Naive thymus-derived CD4-positive, alpha-beta T cell (primary cell): ENCODE results near the gene C22orf42. TPM values are rescaled to one million over a fixed set of nuclear protein-coding genes. Genes with fewer than 3 reads are reported as not detected.
A peak's percentile ranks its signal among the peaks of the same experiment; 100 is the strongest.

Experiments used
- ATAC-seq: fragments of 150-1000 bp; cut with Tn5 transposase; 2 replicates; pipeline ENCODE4 v1.10.0; 2021; ENCODE audit warnings: mild to moderate bottlenecking, moderate library complexity
- CTCF ChIA-PET: fragments of 350-600 bp; sonication (Branson Sonifier 250); formaldehyde crosslinking; loops from one replicate; lab custom pipeline; 2021; ENCODE audit warnings: antibody characterized with exemption; lab: Charles Lee
- POLR2A ChIA-PET: fragments of 350-600 bp; sonication (Branson Sonifier 250); formaldehyde crosslinking; loops from one replicate; lab custom pipeline; 2021; ENCODE audit warnings: antibody characterized with exemption, inconsistent platforms; lab: Charles Lee
- DNase-seq, 9 donors: peaks; one replicate each; pipeline versions ENCODE4 v3.0.0 to v3.0.0-alpha.2; 2020 to 2022; ENCODE audit warnings: mixed read lengths in 1 of 9
- H3K27ac ChIP-seq: one replicate; pipeline ENCODE4 v1.7.0; 2013; ENCODE audit warnings: mild to moderate bottlenecking, low read depth, low read length, moderate library complexity
- H3K27me3 ChIP-seq, 2 donors: one replicate each; pipeline ENCODE4 v1.7.0; 2013; ENCODE audit warnings: low read length in 2 of 2, mild to moderate bottlenecking in 2 of 2, moderate library complexity in 2 of 2; ENCODE audit not compliant: control insufficient read depth in 2 of 2, insufficient read depth in 2 of 2
- H3K36me3 ChIP-seq, 3 experiments: 1 replicate in 2 of 3; 2 replicates in 1 of 3; pipeline ENCODE4 v1.7.0; 2013; ENCODE audit warnings: low read length in 3 of 3, mild to moderate bottlenecking in 3 of 3, moderate library complexity in 1 of 3; ENCODE audit not compliant: insufficient read depth in 3 of 3, control insufficient read depth in 2 of 3
- H3K4me1 ChIP-seq, 2 donors: one replicate each; pipeline ENCODE4 v1.7.0; 2013; ENCODE audit warnings: low read length in 2 of 2, mild to moderate bottlenecking in 2 of 2, moderate library complexity in 1 of 2; ENCODE audit not compliant: control insufficient read depth in 2 of 2, insufficient read depth in 2 of 2
- H3K4me3 ChIP-seq: 2 replicates; pipeline ENCODE4 v1.7.0; 2013; ENCODE audit warnings: mild to moderate bottlenecking, low read length
- H3K9me3 ChIP-seq, 3 experiments: 1 replicate in 2 of 3; 2 replicates in 1 of 3; pipeline ENCODE4 v1.7.0; 2013; ENCODE audit warnings: low read length in 3 of 3; ENCODE audit not compliant: control insufficient read depth in 2 of 3
- H3K27ac Mint-ChIP-seq, 9 donors: one replicate each; pipeline ENCODE4 v1.8.0; 2020 to 2022; ENCODE audit warnings: mixed read lengths in 9 of 9, mild to moderate bottlenecking in 8 of 9, moderate library complexity in 5 of 9, inconsistent platforms in 2 of 9
- H3K27me3 Mint-ChIP-seq, 5 donors: one replicate each; pipeline ENCODE4 v1.8.0; 2021 to 2022; ENCODE audit warnings: mixed read lengths in 5 of 5, mild to moderate bottlenecking in 1 of 5
- H3K36me3 Mint-ChIP-seq, 5 donors: one replicate each; pipeline ENCODE4 v1.8.0; 2020 to 2022; ENCODE audit warnings: mixed read lengths in 5 of 5, mild to moderate bottlenecking in 3 of 5, inconsistent platforms in 1 of 5
- H3K4me1 Mint-ChIP-seq, 7 donors: one replicate each; pipeline ENCODE4 v1.8.0; 2020 to 2022; ENCODE audit warnings: mixed read lengths in 7 of 7, mild to moderate bottlenecking in 3 of 7, inconsistent platforms in 1 of 7
- H3K4me3 Mint-ChIP-seq, 10 donors: one replicate each; pipeline ENCODE4 v1.8.0; 2020 to 2022; ENCODE audit warnings: mild to moderate bottlenecking in 10 of 10, mixed read lengths in 10 of 10, moderate library complexity in 6 of 10, inconsistent platforms in 2 of 10
- H3K9me3 Mint-ChIP-seq, 11 donors: one replicate each; pipeline ENCODE4 v1.8.0; 2020 to 2022; ENCODE audit warnings: mixed read lengths in 11 of 11, mild to moderate bottlenecking in 4 of 11, inconsistent platforms in 1 of 11, moderate library complexity in 1 of 11
- intact Hi-C, 2 donors: fragments of 100-400 bp; cut with micrococcal nuclease; formaldehyde crosslinking; loops; one replicate each; pipeline ENCODE4 v1.15.1; 2023
- polyA plus RNA-seq, 2 donors: library from polyadenylated mRNA; unstranded; fragments of 300-500 nt; fragmentation: Illumina TruSeq; gene quantifications; one replicate each; pipeline ENCODE4 v1.2.3, GENCODE V29; 2021
- total RNA-seq, 6 experiments: library from RNA in 5 of 6; stranded (reverse) in 5 of 6; gene quantifications; 1 replicate in 5 of 6; 2 replicates in 1 of 6; pipeline ENCODE4 v1.2.3 and lab custom pipeline; 2021 to 2026

C22orf42 gene
- total and polyA plus RNA-seq, 7 experiments from 2014 or later = not detected

GRCh38 chr22:32132126-32132525, 27.0 kb downstream of the C22orf42 start:
- intact Hi-C loops = no loop called here

GRCh38 chr22:32130464-32130863, 28.6 kb downstream of the C22orf42 start:
- Mint-ChIP-seq H3K36me3 (no peaks in the 10 kb centered on the region), H3K9me3 (no peaks in the 10 kb centered on the region), H3K4me1 (peaks cover 1 to 18% (median 7%) of the 10 kb centered on the region in 7 donors), H3K27ac (no peak overlapping the region), H3K4me3 (no peak overlapping the region), H3K27me3 (no peaks in the 10 kb centered on the region)
- Histone ChIP-seq H3K4me1 (no peaks in the 10 kb centered on the region), H3K27me3 (no peaks in the 10 kb centered on the region), H3K4me3 (no peak overlapping the region), H3K9me3 (no peaks in the 10 kb centered on the region), H3K36me3 (no peaks in the 10 kb centered on the region), H3K27ac (no peak overlapping the region)
- no peak for DNase-seq
- ChIA-PET CTCF (no interaction called here), POLR2A (no interaction called here)
- no peak for ATAC-seq
- intact Hi-C loops = no loop called here

More at GRCh38 chr22:32132126-32132525, 27.0 kb downstream of the C22orf42 start:
- no peaks in the 10 kb centered on the region for H3K36me3 ChIP-seq
- H3K4me3 ChIP-seq = no peak overlapping the region
- H3K27ac ChIP-seq = no peak overlapping the region
- ATAC-seq (no peak), DNase-seq (no peak)
- H3K27me3 ChIP-seq = no peaks in the 10 kb centered on the region
- ChIA-PET CTCF (no interaction called here), POLR2A (interaction anchor here (1.2 kb wide), 1 partner anchor 12 kb away, joined by 3 read pairs; no protein-coding TSS in a partner anchor)
- peaks cover 0 to 2% of the 10 kb centered on the region in 2 donors for H3K4me1 ChIP-seq
- Mint-ChIP-seq H3K36me3 (no peaks in the 10 kb centered on the region), H3K9me3 (no peaks in the 10 kb centered on the region), H3K27me3 (no peaks in the 10 kb centered on the region), H3K4me1 (peaks cover 0 to 11% (median 4%) of the 10 kb centered on the region in 7 donors), H3K27ac (peak overlapping the region in 1 of 9 donors; percentile 46), H3K4me3 (no peak overlapping the region)
- no peaks in the 10 kb centered on the region for H3K9me3 ChIP-seq

GRCh38 chr22:32127904-32128303, 31.2 kb downstream of the C22orf42 start:
- H3K27ac Mint-ChIP-seq = no peak overlapping the region
- no peak overlapping the region for H3K27ac ChIP-seq
- peaks cover 9 to 36% (median 13%) of the 10 kb centered on the region in 7 donors for H3K4me1 Mint-ChIP-seq
- ChIA-PET POLR2A (no interaction called here), CTCF (no interaction called here)
- H3K9me3 Mint-ChIP-seq = no peaks in the 10 kb centered on the region
- intact Hi-C loops = no loop called here
- no peaks in the 10 kb centered on the region for H3K27me3 ChIP-seq
- no peak for DNase-seq
- H3K36me3 Mint-ChIP-seq = no peaks in the 10 kb centered on the region
- no peak overlapping the region for H3K4me3 Mint-ChIP-seq
- no peaks in the 10 kb centered on the region for H3K27me3 Mint-ChIP-seq
- no peaks in the 10 kb centered on the region for H3K9me3 ChIP-seq
- no peaks in the 10 kb centered on the region for H3K36me3 ChIP-seq
- ATAC-seq = no peak
- no peak overlapping the region for H3K4me3 ChIP-seq
- peaks cover 0 to 6% of the 10 kb centered on the region in 2 donors for H3K4me1 ChIP-seq

- Mint-ChIP-seq H3K27me3 (no peaks in the 10 kb centered on the region), H3K4me1 (peaks cover 9 to 33% (median 11%) of the 10 kb centered on the region in 7 donors), H3K4me3 (no peak overlapping the region), H3K36me3 (no peaks in the 10 kb centered on the region), H3K27ac (peak overlapping the region in 1 of 9 donors; percentile 6), H3K9me3 (no peaks in the 10 kb centered on the region)
- POLR2A ChIA-PET = no interaction called here
- Histone ChIP-seq H3K27ac (no peak overlapping the region), H3K27me3 (no peaks in the 10 kb centered on the region), H3K4me3 (no peak overlapping the region), H3K36me3 (no peaks in the 10 kb centered on the region), H3K4me1 (peaks cover 0 to 6% of the 10 kb centered on the region in 2 donors), H3K9me3 (no peaks in the 10 kb centered on the region)
- CTCF ChIA-PET = no interaction called here
- ATAC-seq = no peak
- intact Hi-C loops = no loop called here
- no peak for DNase-seq
These were observed 35.4 kb downstream of the C22orf42 start for GRCh38 chr22:32123657-32124056.

GRCh38 chr22:32122899-32123298, 36.2 kb downstream of the C22orf42 start:
- Mint-ChIP-seq H3K27ac (no peak overlapping the region), H3K36me3 (no peaks in the 10 kb centered on the region), H3K27me3 (peaks cover 0 to 5% (median 0%) of the 10 kb centered on the region in 5 donors), H3K9me3 (no peaks in the 10 kb centered on the region), H3K4me3 (no peak overlapping the region), H3K4me1 (peaks cover 7 to 33% (median 11%) of the 10 kb centered on the region in 7 donors)
- ChIA-PET CTCF (no interaction called here), POLR2A (no interaction called here)
- Histone ChIP-seq H3K4me3 (no peak overlapping the region), H3K27me3 (no peaks in the 10 kb centered on the region), H3K27ac (no peak overlapping the region), H3K36me3 (no peaks in the 10 kb centered on the region), H3K9me3 (no peaks in the 10 kb centered on the region), H3K4me1 (peaks cover 0 to 6% of the 10 kb centered on the region in 2 donors)
- ATAC-seq (no peak), DNase-seq (no peak)
- intact Hi-C loops = no loop called here

GRCh38 chr22:32120603-32121002, 38.5 kb downstream of the C22orf42 start:
- H3K27ac Mint-ChIP-seq = no peak overlapping the region
- H3K27ac ChIP-seq = no peak overlapping the region
- peaks cover 0 to 6% of the 10 kb centered on the region in 2 donors for H3K4me1 ChIP-seq
- ATAC-seq (no peak), DNase-seq (no peak)
- intact Hi-C loops = no loop called here
- no peak overlapping the region for H3K4me3 Mint-ChIP-seq
- H3K36me3 ChIP-seq = no peaks in the 10 kb centered on the region
- peaks cover 0 to 21% (median 7%) of the 10 kb centered on the region in 5 donors for H3K27me3 Mint-ChIP-seq
- H3K9me3 ChIP-seq = no peaks in the 10 kb centered on the region
- H3K4me1 Mint-ChIP-seq = peaks cover 7 to 20% (median 11%) of the 10 kb centered on the region in 7 donors
- no peaks in the 10 kb centered on the region for H3K27me3 ChIP-seq
- CTCF ChIA-PET = no interaction called here
- no peaks in the 10 kb centered on the region for H3K9me3 Mint-ChIP-seq
- no peak overlapping the region for H3K4me3 ChIP-seq
- no peaks in the 10 kb centered on the region for H3K36me3 Mint-ChIP-seq
- POLR2A ChIA-PET = no interaction called here

GRCh38 chr22:32119568-32120235, 39.4 kb downstream of the C22orf42 start:
- H3K4me1 ChIP-seq = peaks cover 0 to 2% of the 10 kb centered on the region in 2 donors
- no peaks in the 10 kb centered on the region for H3K36me3 ChIP-seq
- H3K4me1 Mint-ChIP-seq = peaks cover 0 to 11% (median 5%) of the 10 kb centered on the region in 7 donors
- H3K9me3 Mint-ChIP-seq = no peaks in the 10 kb centered on the region
- H3K9me3 ChIP-seq = no peaks in the 10 kb centered on the region
- no peak overlapping the region for H3K4me3 Mint-ChIP-seq
- H3K27me3 Mint-ChIP-seq = peaks cover 0 to 27% (median 7%) of the 10 kb centered on the region in 5 donors
- CTCF ChIA-PET = no interaction called here
- H3K36me3 Mint-ChIP-seq = no peaks in the 10 kb centered on the region
- H3K27me3 ChIP-seq = no peaks in the 10 kb centered on the region
- H3K27ac ChIP-seq = no peak overlapping the region
- intact Hi-C loops = no loop called here
- ATAC-seq = no peak
- peak overlapping the region in 1 of 9 donors; percentile 47 for H3K27ac Mint-ChIP-seq
- no peak for DNase-seq
- H3K4me3 ChIP-seq = no peak overlapping the region
- POLR2A ChIA-PET = no interaction called here
